HL-60 (cell line): Measurements from ENCODE around the gene WARS2.

Experiments used
- DNase-seq, 2 experiments: peaks; one replicate each; pipeline ENCODE4 v3.0.0-alpha.2; 2010 to 2020; ENCODE audit warnings: low read depth in 1 of 2, low spot score in 1 of 2
- H3K27ac ChIP-seq: fragments of 250-450 bp; sonication (Bioruptor Pico); replicated peaks from 2 replicates; pipeline ENCODE4 v1.5.1; 2020; ENCODE audit warnings: mild to moderate bottlenecking, moderate library complexity
- H3K27me3 ChIP-seq: fragments of 250-450 bp; sonication (Bioruptor Pico); 2 replicates; pipeline ENCODE4 v1.5.1; 2021; ENCODE audit warnings: mild to moderate bottlenecking, moderate library complexity; ENCODE audit not compliant: insufficient read depth, poor library complexity, severe bottlenecking
- H3K4me3 ChIP-seq: replicated peaks from 2 replicates; pipeline ENCODE4 v1.5.1; 2011; ENCODE audit warnings: mild to moderate bottlenecking, control low read depth, low read length; ENCODE audit not compliant: insufficient read depth
- CTCF ChIP-seq: IDR thresholded peaks from one replicate; pipeline ENCODE4 v1.5.1; 2011; ENCODE audit warnings: low read length, control low read depth, inconsistent platforms; ENCODE audit not compliant: insufficient read depth
- GABPA ChIP-seq: IDR thresholded peaks from 2 replicates; pipeline ENCODE4 v1.6.1; 2012; ENCODE audit warnings: low read depth
- POLR2AphosphoS5 ChIP-seq: IDR thresholded peaks from 2 replicates; pipeline ENCODE4 v1.6.1; 2012; ENCODE audit warnings: low read depth
- REST ChIP-seq: IDR thresholded peaks from 2 replicates; pipeline ENCODE4 v1.6.1; 2012; ENCODE audit warnings: low read depth; ENCODE audit not compliant: insufficient replicate concordance
- SPI1 ChIP-seq: IDR thresholded peaks from 2 replicates; pipeline ENCODE4 v1.6.1; 2012; ENCODE audit warnings: low read depth, mild to moderate bottlenecking, borderline replicate concordance

WARS2 gene

GRCh38 chr1:119011116-119011515 lies 129.3 kb downstream of the WARS2 start:
- no peak overlapping the region for H3K27ac ChIP-seq
- no peak overlapping the region for H3K4me3 ChIP-seq
- no peak for TF ChIP-seq REST
- TF ChIP-seq GABPA: no peak
- TF ChIP-seq CTCF: no peak
- TF ChIP-seq SPI1: no peak
- no peak for TF ChIP-seq POLR2AphosphoS5
- peaks cover 44% of the 10 kb centered on the region for H3K27me3 ChIP-seq
- no peak for DNase-seq

- H3K4me3 ChIP-seq: no peak overlapping the region
- no peak overlapping the region for H3K27ac ChIP-seq
- no peak for TF ChIP-seq POLR2AphosphoS5
- TF ChIP-seq GABPA: no peak
- TF ChIP-seq SPI1: no peak
- no peak for TF ChIP-seq REST
- TF ChIP-seq CTCF: no peak
- H3K27me3 ChIP-seq: peaks cover 53% of the 10 kb centered on the region
- DNase-seq: no peak
Observed at GRCh38 chr1:119010201-119010600, 130.3 kb downstream of the WARS2 start.

GRCh38 chr1:119009312-119009655 lies 131.2 kb downstream of the WARS2 start:
- Histone ChIP-seq H3K27ac (no peak overlapping the region), H3K4me3 (no peak overlapping the region), H3K27me3 (peaks cover 58% of the 10 kb centered on the region)
- TF ChIP-seq GABPA (no peak), CTCF (no peak), SPI1 (no peak), POLR2AphosphoS5 (no peak), REST (no peak)
- DNase-seq: no peak
